HL-60 (cell line): Measurements from ENCODE around the gene BCL11A.

Source experiments
- GABPA ChIP-seq: IDR thresholded peaks from 2 replicates; pipeline ENCODE4 v1.6.1; 2012; ENCODE audit warnings: low read depth
- POLR2AphosphoS5 ChIP-seq: IDR thresholded peaks from 2 replicates; pipeline ENCODE4 v1.6.1; 2012; ENCODE audit warnings: low read depth
- SPI1 ChIP-seq: IDR thresholded peaks from 2 replicates; pipeline ENCODE4 v1.6.1; 2012; ENCODE audit warnings: low read depth, mild to moderate bottlenecking, borderline replicate concordance
- TF ChIP-seq, protein P1 (sequence below): IDR thresholded peaks from one replicate; pipeline ENCODE4 v1.5.1; 2011; ENCODE audit warnings: low read length, control low read depth, inconsistent platforms; ENCODE audit not compliant: insufficient read depth
- TF ChIP-seq, protein P2 (sequence below): IDR thresholded peaks from 2 replicates; pipeline ENCODE4 v1.6.1; 2012; ENCODE audit warnings: low read depth; ENCODE audit not compliant: insufficient replicate concordance

DNA sequence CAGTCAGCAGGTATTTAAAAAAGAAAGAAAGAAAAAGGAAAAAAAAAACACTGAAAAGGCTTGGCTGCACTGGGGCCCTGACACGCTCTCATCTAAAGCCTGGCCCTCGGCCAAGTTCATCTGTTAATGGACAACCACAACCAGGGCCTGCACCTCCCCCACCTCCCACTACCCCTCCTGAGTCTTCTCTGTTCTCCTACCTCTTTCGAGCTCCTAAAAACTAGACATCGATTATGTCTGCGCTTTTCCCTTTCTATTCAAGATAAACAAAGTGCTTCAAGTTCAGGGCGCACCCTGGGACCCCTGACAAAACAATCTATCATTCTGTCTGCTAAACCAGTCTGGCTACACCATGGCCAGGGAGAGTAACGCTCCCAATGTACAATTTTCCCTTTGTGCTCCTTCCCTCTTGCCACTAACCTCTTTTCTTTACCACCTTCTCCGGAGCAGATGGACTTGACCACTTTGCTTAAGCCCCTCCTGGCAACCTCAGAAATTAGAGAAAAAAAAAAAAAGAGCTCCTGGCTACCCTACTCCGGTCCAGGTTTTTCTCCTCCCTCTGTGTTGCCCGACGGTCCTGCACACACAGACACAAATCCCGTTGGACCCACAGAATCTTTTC is 22.7 kb downstream of the BCL11A start:
- TF ChIP-seq, protein P1, sequence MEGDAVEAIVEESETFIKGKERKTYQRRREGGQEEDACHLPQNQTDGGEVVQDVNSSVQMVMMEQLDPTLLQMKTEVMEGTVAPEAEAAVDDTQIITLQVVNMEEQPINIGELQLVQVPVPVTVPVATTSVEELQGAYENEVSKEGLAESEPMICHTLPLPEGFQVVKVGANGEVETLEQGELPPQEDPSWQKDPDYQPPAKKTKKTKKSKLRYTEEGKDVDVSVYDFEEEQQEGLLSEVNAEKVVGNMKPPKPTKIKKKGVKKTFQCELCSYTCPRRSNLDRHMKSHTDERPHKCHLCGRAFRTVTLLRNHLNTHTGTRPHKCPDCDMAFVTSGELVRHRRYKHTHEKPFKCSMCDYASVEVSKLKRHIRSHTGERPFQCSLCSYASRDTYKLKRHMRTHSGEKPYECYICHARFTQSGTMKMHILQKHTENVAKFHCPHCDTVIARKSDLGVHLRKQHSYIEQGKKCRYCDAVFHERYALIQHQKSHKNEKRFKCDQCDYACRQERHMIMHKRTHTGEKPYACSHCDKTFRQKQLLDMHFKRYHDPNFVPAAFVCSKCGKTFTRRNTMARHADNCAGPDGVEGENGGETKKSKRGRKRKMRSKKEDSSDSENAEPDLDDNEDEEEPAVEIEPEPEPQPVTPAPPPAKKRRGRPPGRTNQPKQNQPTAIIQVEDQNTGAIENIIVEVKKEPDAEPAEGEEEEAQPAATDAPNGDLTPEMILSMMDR: no peak
- TF ChIP-seq, protein P2, sequence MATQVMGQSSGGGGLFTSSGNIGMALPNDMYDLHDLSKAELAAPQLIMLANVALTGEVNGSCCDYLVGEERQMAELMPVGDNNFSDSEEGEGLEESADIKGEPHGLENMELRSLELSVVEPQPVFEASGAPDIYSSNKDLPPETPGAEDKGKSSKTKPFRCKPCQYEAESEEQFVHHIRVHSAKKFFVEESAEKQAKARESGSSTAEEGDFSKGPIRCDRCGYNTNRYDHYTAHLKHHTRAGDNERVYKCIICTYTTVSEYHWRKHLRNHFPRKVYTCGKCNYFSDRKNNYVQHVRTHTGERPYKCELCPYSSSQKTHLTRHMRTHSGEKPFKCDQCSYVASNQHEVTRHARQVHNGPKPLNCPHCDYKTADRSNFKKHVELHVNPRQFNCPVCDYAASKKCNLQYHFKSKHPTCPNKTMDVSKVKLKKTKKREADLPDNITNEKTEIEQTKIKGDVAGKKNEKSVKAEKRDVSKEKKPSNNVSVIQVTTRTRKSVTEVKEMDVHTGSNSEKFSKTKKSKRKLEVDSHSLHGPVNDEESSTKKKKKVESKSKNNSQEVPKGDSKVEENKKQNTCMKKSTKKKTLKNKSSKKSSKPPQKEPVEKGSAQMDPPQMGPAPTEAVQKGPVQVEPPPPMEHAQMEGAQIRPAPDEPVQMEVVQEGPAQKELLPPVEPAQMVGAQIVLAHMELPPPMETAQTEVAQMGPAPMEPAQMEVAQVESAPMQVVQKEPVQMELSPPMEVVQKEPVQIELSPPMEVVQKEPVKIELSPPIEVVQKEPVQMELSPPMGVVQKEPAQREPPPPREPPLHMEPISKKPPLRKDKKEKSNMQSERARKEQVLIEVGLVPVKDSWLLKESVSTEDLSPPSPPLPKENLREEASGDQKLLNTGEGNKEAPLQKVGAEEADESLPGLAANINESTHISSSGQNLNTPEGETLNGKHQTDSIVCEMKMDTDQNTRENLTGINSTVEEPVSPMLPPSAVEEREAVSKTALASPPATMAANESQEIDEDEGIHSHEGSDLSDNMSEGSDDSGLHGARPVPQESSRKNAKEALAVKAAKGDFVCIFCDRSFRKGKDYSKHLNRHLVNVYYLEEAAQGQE: no peak
- peak; percentile 61 for TF ChIP-seq POLR2AphosphoS5
- no peak for TF ChIP-seq GABPA
- no peak for TF ChIP-seq SPI1
